Left colon (tissue), 2 donors: ENCODE data around the gene FHIP1B. TPM values are rescaled to one million over a fixed set of nuclear protein-coding genes. Genes with fewer than 3 reads are reported as not detected.
"Not testable (repeated sequence)": the region's sequence is repeated elsewhere in the genome, so short reads cannot be mapped to it uniquely, and the experiment has no call there.

Source experiments
- ATAC-seq: fragments of 200-7000 bp; cut with Tn5 transposase; one replicate; pipeline ENCODE4 v1.9.1; 2020; ENCODE audit warnings: mild to moderate bottlenecking, moderate library complexity
- DNase-seq, 2 donors: peaks; one replicate each; pipeline ENCODE4 v3.0.0-alpha.2; 2020
- intact Hi-C, 2 donors: fragments of 100-400 bp; cut with DNase I in 1 of 2; cut with micrococcal nuclease in 1 of 2; formaldehyde crosslinking; loops; one replicate each; pipeline versions ENCODE4 v1.11.2 to v1.14.0; 2022; cut with DNase I, micrococcal nuclease
- long read RNA-seq: library from polyadenylated mRNA; unstranded; transcript quantifications from one replicate; pipeline ENCODE4 v2.0.0, GENCODE V29; 2021
- total RNA-seq, 2 donors: library from RNA; stranded (reverse); fragmentation: NEBNext Ultra II Directional; extraction: Animal tissue kit (Norgen Biotek cat#: 25700); gene quantifications; one replicate each; pipeline ENCODE4 v1.2.1, GENCODE V29; 2021
- donor health status: DM: no; HTN: no; CAD: no.
- donor health status: DM: yes; HTN: yes; CAD: no.

The FHIP1B gene
- 100 to 1,000 TPM in 1 of 2 donors, 10 to 100 TPM in 1; 93.2 to 103 TPM for total RNA-seq
- long read RNA-seq, partial matches to known transcripts: 24 of 35 reads
- long read RNA-seq, other reads (novel, unspliced or antisense): 10 of 35 reads

- intact Hi-C loops: loop anchor here in 1 of 2 donors (5.0 kb wide), 1 partner anchor 83 kb away; no protein-coding TSS in a partner anchor
- DNase-seq (peak; percentile 99 to 100), ATAC-seq (peak; percentile 87)
These were observed at the start of gene FHIP1B for GRCh38 chr11:6234387-6235107. Gene FHIP1B (minus strand): TSS chr11:6234636. CDS start chr11:6224516, 10,120 bp downstream.

- no peak for ATAC-seq
These were observed 49.1 kb upstream of the FHIP1B start for GRCh38 chr11:6283453-6284023.

DNA sequence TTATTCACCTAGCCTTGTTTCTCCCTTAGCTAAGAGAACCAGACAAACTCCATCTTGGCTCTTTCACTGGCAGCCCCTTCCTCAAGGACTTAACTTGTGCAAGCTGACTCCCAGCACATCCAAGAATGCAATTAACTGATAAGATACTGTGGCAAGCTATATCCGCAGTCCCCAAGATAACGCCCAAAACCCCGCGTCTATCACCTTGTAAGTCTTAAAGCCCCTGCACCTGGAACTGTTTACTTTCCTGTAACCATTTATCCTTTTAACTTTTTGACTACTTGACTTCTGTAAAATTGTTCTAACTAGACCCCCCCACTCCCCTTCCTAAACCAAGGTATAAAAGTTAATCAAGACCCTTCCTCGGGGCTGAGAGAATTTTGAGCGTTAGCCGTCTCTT, 46.4 kb upstream of the FHIP1B start:
- DNase-seq, ATAC-seq, intact Hi-C loops: not testable (repeated sequence)

More at GRCh38 chr11:6283453-6284023, 49.1 kb upstream of the FHIP1B start:
- no peak for DNase-seq
- intact Hi-C loops: no loop called here

DNA sequence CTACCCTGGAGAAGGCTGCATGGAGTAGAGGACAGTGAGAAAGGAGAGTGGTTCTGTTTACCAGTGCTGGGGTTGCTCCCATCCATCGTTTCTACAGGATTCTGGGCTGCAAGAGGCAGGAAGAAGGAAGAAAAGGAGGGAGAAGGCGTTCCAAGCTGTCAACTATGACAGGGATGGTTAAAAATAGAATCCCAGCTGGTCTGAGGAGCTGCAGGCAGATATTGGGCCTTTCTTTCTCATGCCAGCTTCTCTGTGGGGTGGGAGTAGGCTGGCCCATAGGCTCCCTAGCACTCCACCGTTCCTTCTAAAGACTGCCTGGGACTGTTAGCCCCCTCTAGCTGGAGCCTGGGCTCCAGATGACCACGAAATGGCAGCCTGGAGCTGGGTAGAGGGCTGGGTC, 38.8 kb upstream of the FHIP1B start:
- intact Hi-C loops: no loop called here
- DNase-seq (no peak), ATAC-seq (no peak)

DNA sequence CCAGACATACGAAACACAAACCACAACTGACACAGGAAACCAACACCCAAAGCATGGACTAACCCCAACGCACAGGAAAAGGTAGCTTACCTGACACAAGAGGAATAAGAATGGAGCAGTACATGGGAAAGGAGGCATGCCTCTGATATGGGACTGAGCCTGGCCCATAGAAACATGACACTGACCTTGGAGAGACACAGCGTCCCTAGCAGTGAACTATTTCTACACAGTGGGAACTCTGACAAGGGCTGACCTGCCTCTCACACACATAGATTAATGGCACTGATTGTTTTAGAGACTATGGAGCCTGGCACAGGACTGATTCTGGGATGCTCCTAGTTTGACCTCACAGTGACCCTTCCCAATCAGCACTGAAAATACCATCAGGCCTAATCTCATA, 37.2 kb upstream of the FHIP1B start:
- DNase-seq: no peak
- no peak for ATAC-seq
- intact Hi-C loops: no loop called here

DNA sequence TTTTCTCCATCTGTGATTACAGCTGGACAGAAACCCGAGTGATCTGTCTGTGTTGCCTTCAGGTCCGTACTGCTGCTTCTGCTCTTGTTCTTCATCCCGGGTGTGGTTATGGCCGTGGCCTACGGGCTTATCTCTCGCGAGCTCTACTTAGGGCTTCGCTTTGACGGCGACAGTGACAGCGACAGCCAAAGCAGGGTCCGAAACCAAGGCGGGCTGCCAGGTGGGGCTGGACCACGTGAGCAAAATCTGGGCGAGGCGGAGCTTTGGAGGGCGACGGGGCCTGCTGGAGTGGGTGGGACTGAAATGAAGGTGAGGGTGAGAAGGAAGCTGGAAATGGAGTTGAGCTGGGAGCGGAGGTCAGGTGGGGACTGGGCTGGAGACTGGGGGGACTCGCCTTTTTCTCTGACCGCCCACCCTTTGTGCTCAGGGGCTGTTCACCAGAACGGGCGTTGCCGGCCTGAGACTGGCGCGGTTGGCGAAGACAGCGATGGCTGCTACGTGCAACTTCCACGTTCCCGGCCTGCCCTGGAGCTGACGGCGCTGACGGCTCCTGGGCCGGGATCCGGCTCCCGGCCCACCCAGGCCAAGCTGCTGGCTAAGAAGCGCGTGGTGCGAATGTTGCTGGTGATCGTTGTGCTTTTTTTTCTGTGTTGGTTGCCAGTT, 36.3 kb upstream of the FHIP1B start:
- intact Hi-C loops: no loop called here
- DNase-seq (no peak), ATAC-seq (no peak)

- intact Hi-C loops: no loop called here
- no peak for ATAC-seq
- DNase-seq: no peak
These were observed 35.6 kb upstream of the FHIP1B start for GRCh38 chr11:6269994-6270393.

DNA sequence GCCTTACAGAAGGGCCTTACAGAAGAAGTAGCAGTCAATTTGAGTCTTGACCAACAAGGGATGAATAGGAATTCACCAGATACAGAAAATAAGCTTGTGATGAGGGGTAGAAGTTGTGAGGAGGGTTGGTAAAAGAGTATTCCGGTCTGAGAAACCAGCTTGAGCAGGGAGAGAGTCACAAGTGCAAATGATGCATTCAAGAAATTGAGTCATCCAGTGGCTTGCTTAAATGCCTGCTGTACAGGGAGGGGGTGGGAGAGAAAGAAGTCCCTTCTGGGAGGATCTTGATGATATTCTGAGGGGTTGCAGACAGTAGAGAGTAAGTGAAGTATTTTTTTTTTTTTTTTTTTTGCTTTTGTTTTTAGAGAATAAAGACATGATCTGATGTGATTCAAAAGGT, 34.4 kb upstream of the FHIP1B start:
- intact Hi-C loops: no loop called here
- DNase-seq (no peak), ATAC-seq (no peak)

DNA sequence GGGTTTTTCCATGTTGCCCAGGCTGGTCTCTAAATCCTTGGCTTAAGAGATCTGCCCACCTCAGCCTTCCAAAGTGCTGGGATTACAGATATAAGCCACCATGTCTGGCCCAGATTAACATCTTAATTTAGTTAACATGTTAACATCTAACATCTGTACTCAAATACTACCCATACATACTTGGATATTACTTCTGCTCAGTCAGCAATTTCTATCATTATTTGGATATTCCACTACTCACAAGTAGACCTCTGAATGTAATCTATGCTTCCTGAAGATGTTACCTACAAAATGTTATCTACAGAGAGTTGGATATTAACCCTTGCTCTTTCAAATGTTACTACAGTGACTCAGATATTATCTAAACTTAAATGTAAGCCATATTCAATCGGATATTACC, 29.2 kb upstream of the FHIP1B start:
- no peak for ATAC-seq
- intact Hi-C loops: no loop called here

GRCh38 chr11:6260207-6260726, 25.8 kb upstream of the FHIP1B start:
- ATAC-seq: no peak
- intact Hi-C loops: no loop called here
- DNase-seq: no peak

More for the DNA sequence above, 29.2 kb upstream of the FHIP1B start:
- no peak for DNase-seq

DNA sequence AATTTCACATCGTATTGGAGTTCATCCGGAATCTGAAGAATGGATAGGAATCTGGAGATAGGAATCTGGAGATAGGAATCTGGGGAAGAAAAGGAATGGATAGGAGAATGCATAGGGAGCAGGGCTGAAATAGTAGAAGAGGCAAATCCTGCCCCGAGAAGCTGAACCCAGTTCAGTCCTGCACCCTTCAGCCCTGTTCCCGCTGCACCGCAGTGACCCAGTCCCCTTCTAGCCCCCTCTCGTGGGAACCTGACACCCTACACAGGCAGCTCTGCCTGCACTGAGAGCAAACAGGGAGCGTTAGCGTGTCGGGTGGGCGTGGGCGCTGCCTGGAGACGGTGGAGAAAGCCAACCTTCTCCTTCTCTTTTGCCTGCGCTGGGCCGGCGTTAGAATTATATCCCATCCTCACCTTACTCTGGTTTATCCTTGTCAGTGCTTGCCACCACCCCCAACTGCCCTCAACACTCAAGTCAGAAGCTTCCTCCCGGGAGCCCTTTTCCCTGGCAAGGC, 24.2 kb upstream of the FHIP1B start:
- ATAC-seq (no peak), DNase-seq (no peak)
- intact Hi-C loops: no loop called here

DNA sequence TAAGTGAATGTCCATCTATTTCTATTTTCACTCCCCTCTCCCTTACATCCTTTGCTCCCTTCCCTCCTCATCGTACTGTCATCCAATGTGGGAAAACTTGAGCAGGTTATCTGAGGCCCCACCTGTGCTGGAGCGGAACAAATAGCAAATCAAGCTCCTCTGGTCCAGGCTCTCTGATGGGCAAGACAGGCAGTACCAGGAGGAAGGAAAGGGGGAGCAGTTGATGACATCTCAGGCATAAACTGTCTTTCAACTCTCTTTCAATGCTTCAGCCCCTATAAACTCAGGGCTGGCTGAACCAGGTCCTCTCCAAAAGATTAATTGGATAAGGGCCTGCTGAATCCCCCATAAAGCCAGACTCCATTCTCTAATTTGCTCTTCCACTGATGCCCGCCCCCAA, 23.7 kb upstream of the FHIP1B start:
- ATAC-seq (no peak), DNase-seq (no peak)
- intact Hi-C loops: no loop called here

DNA sequence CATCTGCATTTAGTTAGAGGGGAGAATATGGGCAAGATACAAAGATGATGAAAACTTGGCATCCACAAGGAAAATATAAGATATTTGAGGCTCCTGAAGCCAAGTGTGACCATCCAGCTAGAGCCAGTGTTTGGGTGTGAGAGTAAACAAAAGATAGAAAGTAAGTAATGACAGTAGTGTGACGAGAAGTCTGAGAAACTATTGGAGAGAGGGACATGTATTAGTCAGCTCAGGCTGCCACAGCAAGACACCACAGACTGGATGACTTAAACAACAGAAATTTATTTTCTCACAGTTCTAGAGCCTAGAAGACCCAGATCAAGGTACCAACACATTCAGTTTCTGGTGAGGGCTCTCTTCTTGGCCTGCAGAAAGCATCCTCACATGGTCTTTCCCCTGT, 18.8 kb upstream of the FHIP1B start:
- intact Hi-C loops: no loop called here
- ATAC-seq: no peak
- DNase-seq: no peak

DNA sequence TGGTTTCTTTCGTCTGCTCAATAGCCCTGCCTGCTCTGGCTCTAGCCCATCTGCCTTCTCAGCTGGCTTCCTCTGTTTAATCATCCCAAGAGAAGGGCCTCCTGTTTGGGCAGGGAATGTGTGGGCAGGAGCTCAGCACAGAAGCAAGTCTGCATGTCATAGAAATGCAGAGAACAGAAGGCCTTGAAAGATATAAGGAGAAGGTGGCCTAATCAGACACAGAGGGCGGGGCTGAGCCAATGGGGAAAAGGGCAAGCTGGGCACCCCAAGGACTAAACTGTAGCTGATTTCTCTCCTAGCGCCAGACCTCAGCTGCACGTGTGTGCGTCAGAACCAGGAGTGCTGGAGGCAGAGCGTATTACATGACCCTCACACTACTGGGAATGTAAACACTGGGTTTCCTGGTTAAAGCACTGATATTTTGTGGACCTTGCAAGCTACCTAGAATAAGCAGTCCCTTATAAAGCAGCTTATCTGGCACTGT, 17.6 kb upstream of the FHIP1B start:
- DNase-seq: no peak
- intact Hi-C loops: no loop called here
- peak; percentile 71 for ATAC-seq

GRCh38 chr11:6251120-6251733, 16.8 kb upstream of the FHIP1B start:
- ATAC-seq: peak; percentile 96
- intact Hi-C loops: no loop called here
- DNase-seq: peak; percentile 51 to 76

DNA sequence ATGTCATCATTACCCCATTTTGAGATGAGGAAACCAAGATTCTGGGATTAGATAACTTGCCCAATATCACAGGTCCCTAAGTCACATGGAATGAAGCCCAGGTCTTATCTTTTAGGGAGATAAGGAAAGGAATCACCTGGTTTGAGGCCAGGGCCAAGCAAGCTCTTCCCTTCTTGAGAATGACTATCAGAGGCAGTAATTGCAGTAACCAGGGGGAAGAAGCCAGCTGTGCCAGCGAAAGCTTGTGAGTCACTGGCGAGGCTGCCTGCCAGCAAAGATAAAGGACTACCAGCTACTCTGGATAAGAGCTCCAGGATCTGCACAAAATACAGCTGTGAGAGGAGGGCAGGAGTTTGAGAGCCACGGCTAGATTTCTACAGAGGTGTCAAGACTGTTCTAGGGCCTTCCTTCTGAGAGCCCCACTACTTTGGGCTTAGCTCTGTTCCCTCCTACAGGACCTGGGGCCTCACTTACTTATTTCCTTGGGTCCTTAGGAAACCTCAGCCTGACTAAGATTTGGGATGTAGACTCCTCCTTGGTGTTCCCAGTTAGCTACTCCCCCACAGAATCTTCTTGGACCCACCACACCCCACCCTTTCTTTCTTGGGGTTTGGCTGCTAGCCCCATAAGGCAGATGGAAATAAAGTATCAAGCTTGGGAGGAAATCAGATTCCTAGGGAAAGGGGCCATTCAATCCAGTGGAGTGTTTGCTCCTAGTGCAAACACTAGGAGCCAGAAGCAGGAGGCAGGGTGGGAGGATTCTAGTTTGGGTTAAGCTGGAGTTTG, 15.5 kb upstream of the FHIP1B start:
- intact Hi-C loops: no loop called here
- ATAC-seq (peak; percentile 56), DNase-seq (peak; percentile 59 to 61)

GRCh38 chr11:6248897-6249296, 14.5 kb upstream of the FHIP1B start:
- DNase-seq, ATAC-seq, intact Hi-C loops: not testable (repeated sequence)

- no peak for DNase-seq
- intact Hi-C loops: no loop called here
- ATAC-seq: no peak
These were observed 13.8 kb upstream of the FHIP1B start for GRCh38 chr11:6248248-6248647.
